GM19043 (cell line): ENCODE results near the gene ITGA2B.

Source experiments
- ATAC-seq: cut with Tn5 transposase; IDR thresholded peaks from one replicate; pipeline ENCODE4 v1.9.1; 2021; ENCODE audit warnings: low read depth; ENCODE audit not compliant: unreplicated experiment

Gene ITGA2B

DNA sequence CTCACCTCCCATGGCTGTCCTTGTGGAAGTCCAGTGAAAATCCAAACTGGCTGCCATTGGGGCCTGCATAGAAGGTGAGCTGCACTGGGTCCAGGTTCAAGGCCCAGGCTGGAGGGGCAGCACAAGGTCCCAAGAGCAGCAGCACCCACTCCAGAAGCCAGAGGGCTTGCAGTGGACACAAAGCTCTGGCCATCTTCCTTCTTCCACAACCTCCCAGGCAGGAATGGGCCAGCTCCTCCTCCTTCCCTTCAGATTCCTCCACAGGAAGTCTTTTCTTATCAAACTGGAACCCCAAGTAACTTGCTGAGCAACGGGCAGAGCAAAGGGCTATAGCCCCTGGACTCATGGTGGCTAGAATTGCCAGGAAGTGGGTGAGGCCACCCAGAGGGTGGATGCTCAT lies at the start of gene ITGA2B:
ITGA2B (minus strand) TSS at position 369 of the 400 bp plus-strand sequence; CDS start at position 193, 176 bp downstream.
- no peak for ATAC-seq

GRCh38 chr17:44439168-44439567 lies 49.7 kb upstream of the ITGA2B start:
- no peak for ATAC-seq

GRCh38 chr17:44438636-44439035 lies 49.2 kb upstream of the ITGA2B start:
- ATAC-seq = no peak

- ATAC-seq = no peak
Measured at GRCh38 chr17:44436336-44436735, 46.9 kb upstream of the ITGA2B start.

GRCh38 chr17:44432254-44433157 lies 43.1 kb upstream of the ITGA2B start:
- no peak for ATAC-seq

DNA sequence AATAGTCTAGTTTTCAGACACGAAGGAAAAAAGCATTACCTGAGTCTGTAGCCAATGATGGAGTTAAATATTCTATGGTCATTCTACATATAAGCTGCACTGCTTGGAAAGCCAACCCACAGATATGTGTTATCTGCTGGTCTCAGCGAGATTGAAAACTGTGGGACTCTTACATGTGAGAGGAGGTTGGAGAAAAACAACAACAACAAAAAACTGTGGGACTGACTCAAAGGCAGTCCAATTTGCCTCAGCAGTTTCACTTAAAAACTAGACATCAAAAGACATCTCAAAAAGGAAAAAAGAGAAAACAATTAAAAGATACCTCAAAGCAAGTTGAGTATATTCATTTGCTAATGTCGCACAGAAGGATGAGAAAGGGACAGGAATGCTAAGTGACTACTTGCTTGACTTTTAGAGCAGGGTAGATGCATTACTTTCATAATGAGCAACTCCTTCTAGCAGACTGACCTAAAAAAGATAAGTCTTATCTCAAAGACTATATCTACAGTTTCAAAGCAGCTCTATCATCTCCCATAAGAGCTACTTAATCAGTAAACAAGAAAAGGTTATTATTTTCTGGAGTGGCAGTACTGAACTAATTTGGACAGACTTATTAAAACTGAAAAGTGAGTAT lies 35.5 kb upstream of the ITGA2B start:
- ATAC-seq = no peak

- ATAC-seq = no peak
Measured at GRCh38 chr17:44417553-44417952, 28.1 kb upstream of the ITGA2B start.

GRCh38 chr17:44416558-44417289 lies 27.3 kb upstream of the ITGA2B start:
- no peak for ATAC-seq

GRCh38 chr17:44414394-44415155 lies 25.1 kb upstream of the ITGA2B start:
- no peak for ATAC-seq

DNA sequence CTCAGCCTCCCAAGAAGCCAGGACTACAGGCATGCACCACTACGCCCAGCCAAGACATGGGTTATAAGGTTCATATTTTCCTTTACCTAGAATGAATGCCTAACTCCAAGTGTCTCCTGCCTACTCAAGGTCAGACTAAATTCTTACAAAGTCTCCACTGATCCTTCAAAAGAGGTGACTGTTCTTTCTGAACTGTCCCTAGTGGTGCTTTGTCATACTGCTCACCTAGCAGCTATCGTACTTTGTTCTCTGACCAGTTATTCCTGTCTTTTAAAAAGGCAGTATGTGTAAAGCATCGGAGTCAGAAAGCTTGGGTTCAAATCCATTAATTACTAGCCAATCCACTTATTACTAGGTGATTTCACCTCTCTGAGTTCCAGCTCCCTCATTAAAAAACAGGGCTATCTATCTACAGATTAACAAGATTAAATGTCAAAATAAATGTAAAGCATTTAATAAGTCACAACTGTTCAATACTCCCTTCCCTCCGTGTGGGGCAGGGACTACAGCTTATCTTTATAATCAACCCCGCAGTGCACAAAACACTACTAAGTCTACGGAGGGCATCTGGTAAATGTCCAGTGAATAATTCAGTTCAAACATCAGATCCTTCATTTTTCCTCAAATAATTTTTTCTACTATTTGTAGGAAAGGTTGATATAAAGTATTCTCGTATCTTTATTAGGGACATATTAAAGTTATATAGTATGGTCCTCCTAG lies 20.0 kb upstream of the ITGA2B start:
- ATAC-seq = no peak

DNA sequence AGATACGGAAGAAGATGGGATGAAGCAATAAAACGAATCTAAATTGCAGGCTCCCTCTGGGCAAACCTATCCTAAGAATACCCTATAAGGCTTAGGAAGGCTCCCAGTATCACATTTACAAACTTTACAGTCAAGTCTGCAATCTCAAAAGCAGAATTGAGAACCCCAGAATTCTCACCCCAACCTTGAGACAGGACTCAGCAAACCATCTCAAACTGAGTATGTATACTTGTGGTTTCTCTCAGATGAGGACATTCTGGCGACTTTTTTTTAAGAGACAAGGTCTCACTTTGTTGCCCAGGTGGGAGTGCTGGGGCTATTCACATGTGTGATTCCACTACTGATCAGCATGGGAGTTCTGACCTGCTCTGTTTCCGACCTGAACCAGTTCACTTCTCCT lies 19.3 kb upstream of the ITGA2B start:
- ATAC-seq = peak; percentile 45

DNA sequence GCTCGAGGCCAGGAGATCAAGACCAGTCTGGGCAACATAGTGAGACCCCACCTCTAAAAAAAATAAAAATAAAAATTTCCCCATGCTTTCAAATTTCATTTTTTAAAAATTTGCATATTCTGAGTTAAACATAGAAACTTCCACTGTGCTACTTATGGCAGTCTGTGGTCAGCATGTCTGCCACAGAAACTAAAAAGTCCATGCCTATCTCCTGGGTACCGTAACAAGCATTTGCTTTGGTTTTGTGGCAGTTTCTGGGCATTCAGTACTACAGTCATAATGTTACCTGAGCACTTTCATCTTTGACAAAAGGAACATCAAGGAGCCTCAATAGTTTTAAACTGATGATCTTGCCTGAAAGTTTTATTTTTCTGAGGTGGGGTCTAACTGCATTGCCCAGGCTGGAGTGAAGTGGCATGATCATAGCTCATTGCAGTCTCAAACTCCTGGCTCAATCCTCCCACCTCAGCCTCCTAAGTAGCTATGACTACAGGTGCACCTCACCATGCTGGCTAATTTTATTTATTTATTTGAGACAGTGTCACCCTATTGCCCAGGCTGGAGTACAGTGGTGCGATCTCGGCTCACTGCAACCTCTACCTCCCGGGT lies 13.2 kb upstream of the ITGA2B start:
- no peak for ATAC-seq

DNA sequence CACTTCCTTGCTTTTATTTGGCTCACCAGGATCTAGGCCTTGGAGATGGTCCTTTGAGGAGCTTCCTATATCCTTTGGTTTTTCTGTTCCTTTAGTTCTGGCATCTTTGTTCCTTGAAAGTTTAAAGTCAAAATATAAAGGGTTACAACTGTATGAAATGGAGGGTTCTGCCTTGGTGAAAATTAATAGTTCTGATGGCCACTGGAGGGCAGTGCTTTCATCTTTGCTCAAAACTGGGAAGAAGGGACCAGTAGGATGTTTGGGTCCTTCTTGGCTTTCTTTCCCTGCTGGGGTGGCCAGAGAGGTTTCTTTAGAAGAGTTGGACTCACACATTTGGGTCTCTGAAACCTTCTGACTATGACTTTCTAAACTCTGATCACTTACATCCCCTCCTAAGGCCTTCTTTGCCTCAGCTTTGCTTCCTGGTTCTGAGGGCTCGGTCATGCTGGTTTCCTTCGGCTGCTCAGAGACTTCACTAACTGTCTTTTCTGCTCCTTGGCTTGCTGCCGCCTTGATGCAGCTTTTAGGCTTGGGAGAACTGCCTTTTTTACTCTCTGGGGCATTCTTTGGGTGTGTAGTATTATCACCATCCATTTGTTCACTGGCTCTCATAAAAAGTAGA lies 10.9 kb upstream of the ITGA2B start:
- no peak for ATAC-seq

- ATAC-seq = no peak
Measured at GRCh38 chr17:44398692-44399691, 9.5 kb upstream of the ITGA2B start.

DNA sequence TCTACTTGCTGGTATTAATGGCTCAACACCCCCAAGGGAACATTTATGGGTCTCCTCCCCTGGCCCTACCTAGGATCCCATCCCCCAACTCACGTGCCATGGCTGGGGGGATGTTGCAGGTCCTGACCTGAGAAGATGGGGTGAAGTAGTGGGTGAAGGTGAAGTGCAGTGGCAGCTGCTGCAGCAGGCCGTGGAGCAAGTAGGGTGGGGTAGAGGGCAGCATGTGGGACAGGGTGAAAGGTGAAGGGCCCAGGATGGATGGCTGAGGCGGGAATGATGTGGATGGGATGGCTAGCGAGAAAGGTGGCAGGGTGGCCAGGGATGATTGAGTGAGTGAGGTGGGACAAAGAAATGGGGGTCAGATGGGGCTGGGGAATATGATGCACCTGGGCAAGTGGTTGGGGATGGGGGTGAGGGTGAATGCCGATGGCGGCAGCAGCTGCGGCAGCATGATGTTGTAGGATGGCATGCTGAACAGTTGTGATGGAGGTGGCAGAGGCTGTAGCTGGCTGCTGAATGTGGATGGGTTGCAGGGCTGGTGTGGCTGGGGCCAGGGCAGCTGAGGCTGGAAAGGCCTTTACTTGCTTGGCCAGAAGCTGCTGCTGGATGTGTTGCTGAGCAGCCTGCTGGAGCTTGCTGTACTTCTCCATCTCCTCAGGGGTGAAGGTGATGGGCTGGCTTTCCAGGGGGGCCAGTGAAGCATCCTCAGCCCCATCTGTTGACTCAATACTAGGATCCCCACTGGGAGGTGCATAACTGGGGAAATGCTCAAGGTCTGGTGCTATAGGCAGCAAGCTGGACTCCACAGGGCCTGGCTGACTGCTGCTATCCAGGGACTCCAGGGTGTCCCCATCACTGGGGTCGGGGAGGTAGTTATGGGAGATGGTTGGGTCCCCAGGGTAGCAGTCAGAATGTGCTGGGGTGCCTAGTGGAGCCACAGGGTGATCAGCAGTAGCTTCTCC lies 8.3 kb upstream of the ITGA2B start:
- ATAC-seq = no peak

DNA sequence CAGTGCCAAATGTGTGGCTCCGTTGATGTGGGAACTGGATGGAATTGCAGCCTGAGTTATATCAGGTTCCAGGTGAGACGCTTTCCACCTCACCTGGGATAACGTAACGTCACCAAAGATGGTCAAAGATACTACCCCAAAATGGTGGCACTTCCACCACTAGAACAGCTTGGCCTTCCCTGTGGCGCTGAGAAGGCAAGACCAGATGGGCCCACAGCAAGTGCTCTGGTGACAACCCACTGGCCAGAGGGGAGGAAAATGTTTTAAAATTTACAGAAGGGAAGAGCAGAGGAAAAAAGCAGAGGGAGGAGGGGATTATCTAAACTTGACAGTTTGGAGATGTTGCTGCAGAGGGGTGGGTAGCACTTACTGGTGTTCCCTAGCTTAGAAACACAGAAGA lies 7.5 kb upstream of the ITGA2B start:
- ATAC-seq = no peak

DNA sequence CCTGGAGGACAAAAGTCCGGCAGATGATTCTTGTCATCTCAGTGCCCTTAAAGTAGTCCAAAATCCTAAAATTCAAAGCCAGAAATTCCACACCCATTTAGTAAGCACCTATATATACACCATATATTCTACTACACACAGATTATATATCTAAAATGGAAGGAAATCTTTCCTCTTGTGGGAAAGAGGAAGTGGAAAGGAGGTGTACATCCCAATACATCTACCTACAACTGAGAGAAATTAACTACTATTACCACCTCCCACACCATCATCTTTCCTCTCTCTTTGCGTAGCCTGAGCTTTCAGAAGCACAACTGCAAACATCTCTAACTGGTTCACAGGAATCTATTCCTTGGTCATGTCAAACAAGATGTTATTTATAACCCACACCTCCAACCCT lies 5.4 kb upstream of the ITGA2B start:
- ATAC-seq = no peak
